GM12878 (cell line): ENCODE measurements around the gene ALAS1. TPM values are rescaled to one million over a fixed set of nuclear protein-coding genes. Genes with fewer than 3 reads are reported as not detected.

Experiments used
- ATAC-seq: fragments of 200-7000 bp; cut with Tn5 transposase; 3 replicates; pipeline ENCODE4 v1.9.1; 2020; ENCODE audit warnings: mild to moderate bottlenecking, moderate library complexity
- BruUV-seq: library from RNA; stranded (reverse); fragments of 400-500 nt; replicated peaks from 2 replicates; lab custom pipeline; 2021; lab: Mats Ljungman, UMichigan
- CTCF ChIA-PET: fragments of 300-600 bp; sonication (Branson Sonifier 250); formaldehyde crosslinking; extraction: SDS; loops from one replicate; lab custom pipeline; 2021; ENCODE audit warnings: inconsistent platforms; lab: Yijun Ruan, JAX
- POLR2A ChIA-PET: fragments of 350-600 bp; formaldehyde crosslinking; extraction: SDS; loops from one replicate; lab custom pipeline; 2021; ENCODE audit warnings: inconsistent platforms; lab: Charles Lee
- RAD21 ChIA-PET: fragments of 300-600 bp; sonication (Branson Sonifier 250); formaldehyde crosslinking; loops from one replicate; lab custom pipeline; 2023; ENCODE audit warnings: antibody characterized with exemption; ENCODE audit not compliant: unreplicated experiment; lab: Charles Lee
- SMC1A ChIA-PET: fragments of 300-600 bp; sonication (Branson Sonifier 250); formaldehyde crosslinking; loops from one replicate; lab custom pipeline; 2023; ENCODE audit not compliant: unreplicated experiment, uncharacterized antibody; lab: Charles Lee
- DNase-seq: peaks from one replicate; pipeline ENCODE4 v3.0.0-alpha.2; 2011; ENCODE audit warnings: low read depth, low spot score
- FAIRE-seq: peaks from 3 replicates; lab custom pipeline; 2011; peaks lifted over from hg19 to GRCh38; lab: Jason Lieb, UNC
- H2AFZ ChIP-seq: 2 replicates; pipeline ENCODE4 v1.6.0; 2011; ENCODE audit warnings: low read depth, low read length, control low read depth; ENCODE audit not compliant: control insufficient read depth
- H3K27ac ChIP-seq: 2 replicates; pipeline ENCODE4 v1.5.1; 2011; ENCODE audit warnings: control low read depth; ENCODE audit not compliant: control insufficient read depth, insufficient read depth
- H3K27me3 ChIP-seq, 2 experiments: replicated peaks in 1 of 2; 2 replicates each; pipeline versions ENCODE4 v1.6.0 to v1.6.1; 2011; ENCODE audit warnings: low read length in 1 of 2; ENCODE audit not compliant: control insufficient read depth in 2 of 2, insufficient read depth in 2 of 2
- H3K36me3 ChIP-seq, 2 experiments: 2 replicates each; pipeline ENCODE4 v1.5.1; 2011; ENCODE audit warnings: low read length in 1 of 2; ENCODE audit not compliant: control insufficient read depth in 2 of 2, insufficient read depth in 2 of 2
- H3K4me1 ChIP-seq: 2 replicates; pipeline ENCODE4 v1.6.1; 2011; ENCODE audit warnings: mild to moderate bottlenecking, low read length, moderate library complexity, mixed read lengths; ENCODE audit not compliant: control insufficient read depth, insufficient read depth
- H3K4me2 ChIP-seq: 2 replicates; pipeline ENCODE4 v1.6.0; 2011; ENCODE audit warnings: control low read depth; ENCODE audit not compliant: control insufficient read depth, insufficient read depth
- H3K4me3 ChIP-seq: fragments of 200-600 bp; sonication (generic); 2 replicates; pipeline ENCODE4 v1.5.1; 2016
- H3K79me2 ChIP-seq: 2 replicates; pipeline ENCODE4 v1.6.0; 2011; ENCODE audit warnings: low read length; ENCODE audit not compliant: control insufficient read depth, insufficient read depth
- H3K9ac ChIP-seq: 2 replicates; pipeline ENCODE4 v1.8.0; 2011; ENCODE audit warnings: low read length, control low read depth, mixed read lengths; ENCODE audit not compliant: control insufficient read depth, insufficient read depth
- H3K9me3 ChIP-seq: replicated peaks from 3 replicates; pipeline ENCODE4 v1.5.1; 2011; ENCODE audit warnings: mild to moderate bottlenecking, low read length; ENCODE audit not compliant: control insufficient read depth, insufficient read depth
- H4K20me1 ChIP-seq: 2 replicates; pipeline ENCODE4 v1.6.0; 2011; ENCODE audit not compliant: control insufficient read depth, insufficient read depth
- CHD4 ChIP-seq: fragments of 200-600 bp; sonication (generic); IDR thresholded peaks from 2 replicates; pipeline ENCODE4 v1.6.1; 2016; ENCODE audit warnings: mild to moderate bottlenecking
- CREB1 ChIP-seq: IDR thresholded peaks from 2 replicates; pipeline ENCODE4 v1.6.1; 2012; ENCODE audit warnings: low read depth, mild to moderate bottlenecking, inconsistent platforms
- EGR1 ChIP-seq, 2 experiments: IDR thresholded peaks; 1 replicate in 1 of 2; 2 replicates in 1 of 2; pipeline ENCODE4 v1.6.1; 2011 to 2012; ENCODE audit warnings: low read depth in 2 of 2, low read length in 2 of 2, borderline replicate concordance in 1 of 2, mild to moderate bottlenecking in 1 of 2, moderate library complexity in 1 of 2
- GABPA ChIP-seq: IDR thresholded peaks from 2 replicates; pipeline ENCODE4 v1.6.1; 2014; ENCODE audit warnings: antibody characterized with exemption, low read depth, mild to moderate bottlenecking, inconsistent platforms
- HDAC2 ChIP-seq: fragments of 200-600 bp; sonication (generic); IDR thresholded peaks from 2 replicates; pipeline ENCODE4 v1.6.1; 2017
- NFYA ChIP-seq: IDR thresholded peaks from 2 replicates; pipeline ENCODE4 v1.6.1; 2011; ENCODE audit warnings: low read depth, mild to moderate bottlenecking, low read length, improper control_type of control experiment, borderline replicate concordance
- PBX3 ChIP-seq: IDR thresholded peaks from 2 replicates; pipeline ENCODE4 v1.6.1; 2011; ENCODE audit warnings: mild to moderate bottlenecking, low read depth, low read length, moderate library complexity; ENCODE audit not compliant: insufficient replicate concordance
- RAD51 ChIP-seq: fragments of 450-650 bp; IDR thresholded peaks from 2 replicates; pipeline ENCODE4 v1.6.1; 2016; ENCODE audit warnings: moderate library complexity, mild to moderate bottlenecking, inconsistent platforms
- RELA ChIP-seq: fragments of 450-650 bp; IDR thresholded peaks from 2 replicates; pipeline ENCODE4 v1.8.0; 2014; ENCODE audit warnings: borderline replicate concordance; ENCODE audit not compliant: partially characterized antibody
- SMAD5 ChIP-seq: IDR thresholded peaks from 2 replicates; pipeline ENCODE4 v1.6.1; 2016; ENCODE audit warnings: antibody characterized with exemption, low read depth
- SUPT20H ChIP-seq: IDR thresholded peaks from 2 replicates; pipeline ENCODE4 v1.6.1; 2011; ENCODE audit warnings: low read depth, mild to moderate bottlenecking, low read length, moderate library complexity, borderline replicate concordance; ENCODE audit not compliant: control insufficient read depth
- ZBTB40 ChIP-seq: fragments of 450-650 bp; IDR thresholded peaks from 2 replicates; pipeline ENCODE4 v1.6.1; 2016; ENCODE audit warnings: mild to moderate bottlenecking, moderate library complexity, borderline replicate concordance
- ZNF217 ChIP-seq: fragments of 450-650 bp; IDR thresholded peaks from 2 replicates; pipeline ENCODE4 v1.6.1; 2017; ENCODE audit warnings: antibody characterized with exemption, mild to moderate bottlenecking
- ZNF24 ChIP-seq: fragments of 450-650 bp; IDR thresholded peaks from 2 replicates; pipeline ENCODE4 v1.6.1; 2017; ENCODE audit warnings: antibody characterized with exemption, mild to moderate bottlenecking
- WGBS: methylation state at CpG from one replicate; pipeline ENCODE4 v1.1.6; 2016; ENCODE audit warnings: low lambda C conversion rate; ENCODE audit not compliant: insufficient replicate concordance, insufficient coverage; ENCODE audit errors: missing lambda C conversion rate; 5-methylcytosine and 5-hydroxymethylcytosine counted together
- in situ Hi-C: fragments of 300-500 bp; cut with MboI; formaldehyde crosslinking; loops from 9 replicates; pipeline ENCODE4 v1.14.3; 2018; ENCODE audit warnings: mixed read lengths
- intact Hi-C: fragments of 100-400 bp; cut with micrococcal nuclease; formaldehyde crosslinking; loops from one replicate; pipeline ENCODE4 v1.14.2; 2022; ENCODE audit not compliant: unreplicated experiment
- polyA plus RNA-seq, 11 experiments: library from polyadenylated mRNA; depleted of rRNA in 4 of 11; unstranded in 6 of 11; stranded (reverse) in 5 of 11; fragments of >200 nt; fragmentation: Nextera tagmentation in 4 of 11; fragmentation: Illumina TruSeq in 1 of 11; extraction: Ambion mirVana in 4 of 11; extraction: Trizol in 1 of 11; gene quantifications; 1 replicate in 1 of 11; 2 replicates in 10 of 11; pipeline versions ENCODE4 v1.2.1 to v1.2.3, GENCODE V29; 2011 to 2016; ENCODE audit warnings: inconsistent platforms in 2 of 11, missing spikeins in 2 of 11, low read depth in 1 of 11
- total RNA-seq, 4 experiments: library from RNA; depleted of rRNA in 3 of 4; stranded (reverse); fragments of >200 nt in 3 of 4; fragmentation: Illumina TruSeq in 1 of 4; extraction: Trizol in 1 of 4; gene quantifications; 2 replicates each; pipeline versions ENCODE4 v1.2.1 to v1.2.3, GENCODE V29; 2013 to 2021
- TF ChIP-seq, protein P1 (sequence below): IDR thresholded peaks from 2 replicates; pipeline ENCODE4 v1.6.1; 2012; ENCODE audit warnings: mild to moderate bottlenecking, low read depth, low read length

The ALAS1 gene
- total and polyA plus RNA-seq, 10 of the 15 experiments (the other 5 are each of a cell fraction or from before 2014, with no cell fraction given), result 69.9 to 115 (median 94.1) TPM

DNA sequence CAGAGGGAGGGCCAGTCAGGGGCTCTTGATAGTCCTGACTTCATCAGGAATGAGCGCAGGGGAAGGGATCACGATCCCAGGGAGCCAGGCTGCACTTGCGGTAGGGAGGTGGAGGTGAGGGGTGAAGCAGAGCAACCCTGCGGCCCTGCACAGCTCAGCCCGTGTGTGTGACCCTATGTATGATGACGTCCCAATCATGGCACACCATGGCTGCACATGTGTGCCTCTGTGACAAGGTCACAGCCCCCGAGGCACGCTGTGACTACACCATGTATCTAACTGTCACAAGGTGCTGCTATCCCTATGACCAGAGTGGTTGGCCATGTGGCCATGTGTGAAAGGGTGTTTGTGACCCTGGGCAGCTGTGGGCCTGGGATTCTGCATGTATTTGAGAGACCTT is 13.3 kb upstream of the ALAS1 start (continued):
- TF ChIP-seq ZBTB40 (no peak), HDAC2 (no peak), CREB1 (no peak), EGR1 (IDR thresholded peaks at IDR 0.05; ENCODE audit: borderline replicate concordance in 1 of 2, low read depth in 2 of 2, low read length in 2 of 2) (no peak), PBX3 (no peak), GABPA (no peak), RELA (no peak)
- TF ChIP-seq, all 136 proteins: peak for 0

- Histone ChIP-seq H3K27me3 (no peaks in the 10 kb centered on the region), H3K4me3 (no peak overlapping the region), H3K79me2 (no peaks in the 10 kb centered on the region), H4K20me1 (no peaks in the 10 kb centered on the region), H3K4me2 (no peak overlapping the region), H3K36me3 (no peaks in the 10 kb centered on the region), H2AFZ (no peak overlapping the region), H3K9me3 (no peaks in the 10 kb centered on the region), H3K4me1 (no peaks in the 10 kb centered on the region), H3K27ac (no peak overlapping the region), H3K9ac (no peak overlapping the region)
- SMC1A ChIA-PET, result no interaction called here
- RAD21 ChIA-PET, result no interaction called here
- no peak for DNase-seq
- intact Hi-C loops (no loop called here), in situ Hi-C loops (no loop called here)
- TF ChIP-seq SUPT20H (no peak), RAD51 (no peak), SMAD5 (no peak), HDAC2 (no peak), NFYA (no peak), CREB1 (no peak), CHD4 (no peak), ZNF24 (no peak), ZNF217 (no peak)
- TF ChIP-seq, protein P1, sequence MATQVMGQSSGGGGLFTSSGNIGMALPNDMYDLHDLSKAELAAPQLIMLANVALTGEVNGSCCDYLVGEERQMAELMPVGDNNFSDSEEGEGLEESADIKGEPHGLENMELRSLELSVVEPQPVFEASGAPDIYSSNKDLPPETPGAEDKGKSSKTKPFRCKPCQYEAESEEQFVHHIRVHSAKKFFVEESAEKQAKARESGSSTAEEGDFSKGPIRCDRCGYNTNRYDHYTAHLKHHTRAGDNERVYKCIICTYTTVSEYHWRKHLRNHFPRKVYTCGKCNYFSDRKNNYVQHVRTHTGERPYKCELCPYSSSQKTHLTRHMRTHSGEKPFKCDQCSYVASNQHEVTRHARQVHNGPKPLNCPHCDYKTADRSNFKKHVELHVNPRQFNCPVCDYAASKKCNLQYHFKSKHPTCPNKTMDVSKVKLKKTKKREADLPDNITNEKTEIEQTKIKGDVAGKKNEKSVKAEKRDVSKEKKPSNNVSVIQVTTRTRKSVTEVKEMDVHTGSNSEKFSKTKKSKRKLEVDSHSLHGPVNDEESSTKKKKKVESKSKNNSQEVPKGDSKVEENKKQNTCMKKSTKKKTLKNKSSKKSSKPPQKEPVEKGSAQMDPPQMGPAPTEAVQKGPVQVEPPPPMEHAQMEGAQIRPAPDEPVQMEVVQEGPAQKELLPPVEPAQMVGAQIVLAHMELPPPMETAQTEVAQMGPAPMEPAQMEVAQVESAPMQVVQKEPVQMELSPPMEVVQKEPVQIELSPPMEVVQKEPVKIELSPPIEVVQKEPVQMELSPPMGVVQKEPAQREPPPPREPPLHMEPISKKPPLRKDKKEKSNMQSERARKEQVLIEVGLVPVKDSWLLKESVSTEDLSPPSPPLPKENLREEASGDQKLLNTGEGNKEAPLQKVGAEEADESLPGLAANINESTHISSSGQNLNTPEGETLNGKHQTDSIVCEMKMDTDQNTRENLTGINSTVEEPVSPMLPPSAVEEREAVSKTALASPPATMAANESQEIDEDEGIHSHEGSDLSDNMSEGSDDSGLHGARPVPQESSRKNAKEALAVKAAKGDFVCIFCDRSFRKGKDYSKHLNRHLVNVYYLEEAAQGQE, result no peak
- CTCF ChIA-PET, result no interaction called here
- POLR2A ChIA-PET, result no interaction called here
- no peak for FAIRE-seq
- no peak for ATAC-seq
- WGBS, result 58% methylated on average over 6 of the region's 6 CpGs
- BruUV-seq, result no TSS peak
These were observed 12.6 kb upstream of the ALAS1 start for GRCh38 chr3:52185311-52185710.
